ENCODE results near the gene CCDC85C. TPM values are rescaled to one million over a fixed set of nuclear protein-coding genes. Genes with fewer than 3 reads are reported as not detected.

Gene CCDC85C
- total RNA-seq, 2 experiments from 2014 or later = 10.0 to 10.9 TPM

- ChIA-PET CTCF (interaction anchor here (0.9 kb wide), 1 partner anchor 72 kb away, joined by 4 read pairs; no protein-coding TSS in a partner anchor), POLR2A (no interaction called here)
- no peaks in the 10 kb centered on the region for H3K27me3 Mint-ChIP-seq
- no peaks in the 10 kb centered on the region for H3K9me3 Mint-ChIP-seq
- H3K4me3 Mint-ChIP-seq = no peak overlapping the region
- no peak for DNase-seq
- no peak overlapping the region for H3K27ac Mint-ChIP-seq
- no peaks in the 10 kb centered on the region for H3K36me3 Mint-ChIP-seq (ENCODE audit: low read depth)
- peaks cover 17% of the 10 kb centered on the region for H3K4me1 Mint-ChIP-seq
Observed at GRCh38 chr14:99522934-99523703, 80.9 kb downstream of the CCDC85C start.

GRCh38 chr14:99522457-99522891 is 81.5 kb downstream of the CCDC85C start:
- ChIA-PET POLR2A (no interaction called here), CTCF (no interaction called here)
- H3K4me3 Mint-ChIP-seq = no peak overlapping the region
- no peak overlapping the region for H3K27ac Mint-ChIP-seq
- no peaks in the 10 kb centered on the region for H3K27me3 Mint-ChIP-seq
- H3K4me1 Mint-ChIP-seq = peaks cover 17% of the 10 kb centered on the region
- DNase-seq = no peak
- H3K36me3 Mint-ChIP-seq (ENCODE audit: low read depth) = no peaks in the 10 kb centered on the region
- H3K9me3 Mint-ChIP-seq = no peaks in the 10 kb centered on the region

- H3K9me3 Mint-ChIP-seq = no peaks in the 10 kb centered on the region
- no peak for DNase-seq
- no peak overlapping the region for H3K27ac Mint-ChIP-seq
- CTCF ChIA-PET = no interaction called here
- H3K4me3 Mint-ChIP-seq = no peak overlapping the region
- no peaks in the 10 kb centered on the region for H3K36me3 Mint-ChIP-seq (ENCODE audit: low read depth)
- no peaks in the 10 kb centered on the region for H3K27me3 Mint-ChIP-seq
- H3K4me1 Mint-ChIP-seq = peaks cover 17% of the 10 kb centered on the region
- POLR2A ChIA-PET = no interaction called here
Observed at GRCh38 chr14:99522025-99522401, 82.0 kb downstream of the CCDC85C start.

GRCh38 chr14:99521176-99522024 is 82.6 kb downstream of the CCDC85C start:
- H3K9me3 Mint-ChIP-seq = no peaks in the 10 kb centered on the region
- ChIA-PET POLR2A (no interaction called here), CTCF (no interaction called here)
- H3K27me3 Mint-ChIP-seq = no peaks in the 10 kb centered on the region
- H3K27ac Mint-ChIP-seq = no peak overlapping the region
- H3K4me3 Mint-ChIP-seq = no peak overlapping the region
- H3K4me1 Mint-ChIP-seq = peaks cover 17% of the 10 kb centered on the region
- no peaks in the 10 kb centered on the region for H3K36me3 Mint-ChIP-seq (ENCODE audit: low read depth)
- no peak for DNase-seq

- CTCF ChIA-PET = no interaction called here
- H3K4me3 Mint-ChIP-seq = no peak overlapping the region
- peaks cover 12% of the 10 kb centered on the region for H3K4me1 Mint-ChIP-seq
- POLR2A ChIA-PET = no interaction called here
- H3K9me3 Mint-ChIP-seq = no peaks in the 10 kb centered on the region
- no peaks in the 10 kb centered on the region for H3K27me3 Mint-ChIP-seq
- no peaks in the 10 kb centered on the region for H3K36me3 Mint-ChIP-seq (ENCODE audit: low read depth)
- no peak overlapping the region for H3K27ac Mint-ChIP-seq
- DNase-seq = no peak
Observed at GRCh38 chr14:99520571-99521081, 83.4 kb downstream of the CCDC85C start.

GRCh38 chr14:99519931-99520421 is 84.0 kb downstream of the CCDC85C start:
- peaks cover 7% of the 10 kb centered on the region for H3K4me1 Mint-ChIP-seq
- POLR2A ChIA-PET = no interaction called here
- no peaks in the 10 kb centered on the region for H3K9me3 Mint-ChIP-seq
- no peaks in the 10 kb centered on the region for H3K36me3 Mint-ChIP-seq (ENCODE audit: low read depth)
- H3K4me3 Mint-ChIP-seq = no peak overlapping the region
- no peak for DNase-seq
- H3K27me3 Mint-ChIP-seq = no peaks in the 10 kb centered on the region
- CTCF ChIA-PET = no interaction called here
- H3K27ac Mint-ChIP-seq = no peak overlapping the region

- H3K9me3 Mint-ChIP-seq = no peaks in the 10 kb centered on the region
- H3K4me3 Mint-ChIP-seq = no peak overlapping the region
- DNase-seq = no peak
- ChIA-PET POLR2A (no interaction called here), CTCF (interaction anchor here (0.6 kb wide), 2 partner anchors 13 to 82 kb away, joined by 3 to 4 read pairs; no protein-coding TSS in a partner anchor)
- H3K27me3 Mint-ChIP-seq = no peaks in the 10 kb centered on the region
- H3K4me1 Mint-ChIP-seq = peaks cover 3% of the 10 kb centered on the region
- no peak overlapping the region for H3K27ac Mint-ChIP-seq
- no peaks in the 10 kb centered on the region for H3K36me3 Mint-ChIP-seq (ENCODE audit: low read depth)
Observed at GRCh38 chr14:99519347-99519881, 84.6 kb downstream of the CCDC85C start.

GRCh38 chr14:99518441-99519346 is 85.3 kb downstream of the CCDC85C start:
- peak; percentile 82 for DNase-seq
- Mint-ChIP-seq H3K9me3 (no peaks in the 10 kb centered on the region), H3K4me3 (no peak overlapping the region), H3K4me1 (no peaks in the 10 kb centered on the region), H3K36me3 (ENCODE audit: low read depth) (no peaks in the 10 kb centered on the region), H3K27me3 (no peaks in the 10 kb centered on the region), H3K27ac (no peak overlapping the region)
- CTCF ChIA-PET = interaction anchor here (0.6 kb wide), 2 partner anchors 12 to 82 kb away, joined by 3 to 4 read pairs; no protein-coding TSS in a partner anchor
- POLR2A ChIA-PET = no interaction called here

GRCh38 chr14:99517643-99518381 is 86.2 kb downstream of the CCDC85C start:
- no peaks in the 10 kb centered on the region for H3K4me1 Mint-ChIP-seq
- no peak overlapping the region for H3K4me3 Mint-ChIP-seq
- no peak overlapping the region for H3K27ac Mint-ChIP-seq
- H3K27me3 Mint-ChIP-seq = no peaks in the 10 kb centered on the region
- DNase-seq = no peak
- POLR2A ChIA-PET = no interaction called here
- H3K36me3 Mint-ChIP-seq (ENCODE audit: low read depth) = no peaks in the 10 kb centered on the region
- CTCF ChIA-PET = interaction anchor here (0.6 to 0.9 kb wide), 3 partner anchors 13 to 1789 kb away, joined by 3 read pairs; no protein-coding TSS in a partner anchor
- no peaks in the 10 kb centered on the region for H3K9me3 Mint-ChIP-seq

- H3K27ac Mint-ChIP-seq = no peak overlapping the region
Observed at GRCh38 chr14:99516871-99517642, 87.0 kb downstream of the CCDC85C start.

More at GRCh38 chr14:99516871-99517642, 87.0 kb downstream of the CCDC85C start:
- Mint-ChIP-seq H3K9me3 (no peaks in the 10 kb centered on the region), H3K36me3 (ENCODE audit: low read depth) (no peaks in the 10 kb centered on the region), H3K27me3 (no peaks in the 10 kb centered on the region), H3K4me1 (no peaks in the 10 kb centered on the region), H3K4me3 (no peak overlapping the region)
- no peak for DNase-seq
- ChIA-PET CTCF (interaction anchor here (0.6 to 1.5 kb wide), 4 partner anchors 12 to 1788 kb away, joined by 3 read pairs; no protein-coding TSS in a partner anchor), POLR2A (no interaction called here)

Measured in activated CD4-positive, alpha-beta T cell treated with anti-CD3 and anti-CD28 coated beads, Interleukin-2, amount 10 ng/mL, durations not matched to agents 7 days and 5 days (primary cell).